HL-60 (cell line): ENCODE data around the gene ATP6V1F.
A peak's percentile ranks its signal among the peaks of the same experiment; 100 is the strongest.

Experiments
- DNase-seq, 2 experiments: peaks; one replicate each; pipeline ENCODE4 v3.0.0-alpha.2; 2010 to 2020; ENCODE audit warnings: low read depth in 1 of 2, low spot score in 1 of 2
- H3K27ac ChIP-seq: fragments of 250-450 bp; sonication (Bioruptor Pico); replicated peaks from 2 replicates; pipeline ENCODE4 v1.5.1; 2020; ENCODE audit warnings: mild to moderate bottlenecking, moderate library complexity
- H3K27me3 ChIP-seq: fragments of 250-450 bp; sonication (Bioruptor Pico); 2 replicates; pipeline ENCODE4 v1.5.1; 2021; ENCODE audit warnings: mild to moderate bottlenecking, moderate library complexity; ENCODE audit not compliant: insufficient read depth, poor library complexity, severe bottlenecking
- H3K4me3 ChIP-seq: replicated peaks from 2 replicates; pipeline ENCODE4 v1.5.1; 2011; ENCODE audit warnings: mild to moderate bottlenecking, control low read depth, low read length; ENCODE audit not compliant: insufficient read depth
- GABPA ChIP-seq: IDR thresholded peaks from 2 replicates; pipeline ENCODE4 v1.6.1; 2012; ENCODE audit warnings: low read depth
- POLR2AphosphoS5 ChIP-seq: IDR thresholded peaks from 2 replicates; pipeline ENCODE4 v1.6.1; 2012; ENCODE audit warnings: low read depth
- REST ChIP-seq: IDR thresholded peaks from 2 replicates; pipeline ENCODE4 v1.6.1; 2012; ENCODE audit warnings: low read depth; ENCODE audit not compliant: insufficient replicate concordance
- SPI1 ChIP-seq: IDR thresholded peaks from 2 replicates; pipeline ENCODE4 v1.6.1; 2012; ENCODE audit warnings: low read depth, mild to moderate bottlenecking, borderline replicate concordance
- TF ChIP-seq, protein P1 (sequence below): IDR thresholded peaks from one replicate; pipeline ENCODE4 v1.5.1; 2011; ENCODE audit warnings: low read length, control low read depth, inconsistent platforms; ENCODE audit not compliant: insufficient read depth

The ATP6V1F gene

GRCh38 chr7:128914566-128915151 lies 52.0 kb downstream of the ATP6V1F start:
- Histone ChIP-seq H3K4me3 (no peak overlapping the region), H3K27ac (no peak overlapping the region), H3K27me3 (peaks cover 19% of the 10 kb centered on the region)
- DNase-seq, result no peak
- TF ChIP-seq GABPA (no peak), SPI1 (0 out of 2 replicates have a peak, but pooled peaks have one; percentile 20)
- TF ChIP-seq, protein P1, sequence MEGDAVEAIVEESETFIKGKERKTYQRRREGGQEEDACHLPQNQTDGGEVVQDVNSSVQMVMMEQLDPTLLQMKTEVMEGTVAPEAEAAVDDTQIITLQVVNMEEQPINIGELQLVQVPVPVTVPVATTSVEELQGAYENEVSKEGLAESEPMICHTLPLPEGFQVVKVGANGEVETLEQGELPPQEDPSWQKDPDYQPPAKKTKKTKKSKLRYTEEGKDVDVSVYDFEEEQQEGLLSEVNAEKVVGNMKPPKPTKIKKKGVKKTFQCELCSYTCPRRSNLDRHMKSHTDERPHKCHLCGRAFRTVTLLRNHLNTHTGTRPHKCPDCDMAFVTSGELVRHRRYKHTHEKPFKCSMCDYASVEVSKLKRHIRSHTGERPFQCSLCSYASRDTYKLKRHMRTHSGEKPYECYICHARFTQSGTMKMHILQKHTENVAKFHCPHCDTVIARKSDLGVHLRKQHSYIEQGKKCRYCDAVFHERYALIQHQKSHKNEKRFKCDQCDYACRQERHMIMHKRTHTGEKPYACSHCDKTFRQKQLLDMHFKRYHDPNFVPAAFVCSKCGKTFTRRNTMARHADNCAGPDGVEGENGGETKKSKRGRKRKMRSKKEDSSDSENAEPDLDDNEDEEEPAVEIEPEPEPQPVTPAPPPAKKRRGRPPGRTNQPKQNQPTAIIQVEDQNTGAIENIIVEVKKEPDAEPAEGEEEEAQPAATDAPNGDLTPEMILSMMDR, result no peak

DNA sequence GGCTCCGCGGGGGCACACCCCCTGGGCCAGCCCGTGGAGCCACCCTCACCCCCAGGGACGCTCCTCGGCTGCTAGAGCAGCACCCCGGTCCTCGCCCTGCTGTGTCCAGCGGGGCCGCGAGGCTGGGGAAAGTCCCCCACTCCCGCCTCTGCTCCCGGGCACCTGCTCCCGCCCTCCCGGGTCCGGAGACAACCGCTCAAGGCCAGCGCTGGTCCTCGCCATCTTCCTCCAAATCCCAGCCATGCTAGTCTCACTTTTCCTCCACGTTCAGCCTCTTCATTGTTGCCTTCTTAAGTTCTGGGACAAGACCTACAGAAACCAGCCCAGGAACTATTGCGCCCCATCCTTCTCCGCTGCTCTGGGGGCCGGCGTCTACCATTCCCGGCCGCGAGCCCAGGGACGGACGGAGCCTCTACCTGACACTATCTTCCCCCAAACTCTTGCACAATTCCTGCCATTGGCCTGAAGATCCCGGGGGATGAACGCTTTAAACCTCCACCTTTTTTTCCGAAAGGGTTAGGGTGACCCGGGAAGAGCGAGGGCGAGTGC lies 52.7 kb downstream of the ATP6V1F start:
- H3K27me3 ChIP-seq, result peaks cover 21% of the 10 kb centered on the region
- no peak for DNase-seq
- H3K4me3 ChIP-seq, result no peak overlapping the region
- TF ChIP-seq REST (no peak), SPI1 (no peak), POLR2AphosphoS5 (no peak), GABPA (no peak)
- TF ChIP-seq, protein P1, result no peak
- no peak overlapping the region for H3K27ac ChIP-seq
